HepG2 (cell line): ENCODE results near the gene CDX1. TPM values are rescaled to one million over a fixed set of nuclear protein-coding genes. Genes with fewer than 3 reads are reported as not detected.

Source experiments
- ATAC-seq: fragments of 200-7000 bp; cut with Tn5 transposase; 3 replicates; pipeline ENCODE4 v1.9.1; 2020; ENCODE audit warnings: mild to moderate bottlenecking, moderate library complexity
- BruUV-seq: library from RNA; stranded (reverse); fragments of 400-500 nt; replicated peaks from 2 replicates; lab custom pipeline; 2021; lab: Mats Ljungman, UMichigan
- CTCF ChIA-PET: fragments of 300-600 bp; formaldehyde crosslinking; extraction: SDS; loops from one replicate; lab custom pipeline; 2021; ENCODE audit warnings: low total read pairs, inconsistent platforms, low intra/inter-chr PET ratio; lab: Yijun Ruan, JAX
- POLR2A ChIA-PET: fragments of 350-600 bp; sonication (Branson Sonifier 250); formaldehyde crosslinking; loops from one replicate; lab custom pipeline; 2020; ENCODE audit warnings: antibody characterized with exemption, inconsistent platforms; lab: Yijun Ruan, JAX
- DNase-seq: peaks from one replicate; pipeline ENCODE4 v3.0.0-alpha.2; 2015; ENCODE audit warnings: low spot score
- FAIRE-seq: peaks from 3 replicates; lab custom pipeline; 2011; peaks lifted over from hg19 to GRCh38; lab: Jason Lieb, UNC
- H2AFZ ChIP-seq: one replicate; pipeline ENCODE4 v1.6.1; 2011; ENCODE audit warnings: low read length, inconsistent platforms
- H3K27ac ChIP-seq: fragments of 300-600 bp; 3 replicates; pipeline ENCODE4 v1.8.0; 2011; ENCODE audit warnings: mixed run types, mild to moderate bottlenecking, mixed read lengths, low read length, inconsistent platforms; ENCODE audit not compliant: insufficient read depth; ENCODE audit errors: extremely low read length
- H3K27me3 ChIP-seq, 2 experiments: fragments of 200-600 bp in 1 of 2; 2 replicates in 1 of 2; 3 replicates in 1 of 2; pipeline versions ENCODE4 v1.6.0 to v1.8.0; 2011; ENCODE audit warnings: low read length in 2 of 2, mild to moderate bottlenecking in 2 of 2, moderate library complexity in 2 of 2, inconsistent platforms in 1 of 2; ENCODE audit not compliant: insufficient read depth in 2 of 2, control insufficient read depth in 1 of 2
- H3K36me3 ChIP-seq, 2 experiments: fragments of 200-600 bp in 1 of 2; replicated peaks in 1 of 2; 2 replicates in 1 of 2; 3 replicates in 1 of 2; pipeline versions ENCODE4 v1.5.1 to v1.8.0; 2011; ENCODE audit warnings: low read length in 2 of 2, inconsistent platforms in 1 of 2; ENCODE audit not compliant: insufficient read depth in 2 of 2, control insufficient read depth in 1 of 2
- H3K4me1 ChIP-seq: 2 replicates; pipeline ENCODE4 v1.5.1; 2012; ENCODE audit warnings: low read length, inconsistent platforms; ENCODE audit not compliant: insufficient read depth
- H3K4me2 ChIP-seq: 2 replicates; pipeline ENCODE4 v1.6.0; 2011; ENCODE audit warnings: low read depth, low read length, inconsistent platforms
- H3K4me3 ChIP-seq, 3 experiments: fragments of 200-600 bp in 1 of 3; sonication (generic), shearing (Covaris generic) in 1 of 3; replicated peaks in 1 of 3; 2 replicates each; pipeline ENCODE4 v1.5.1; 2011 to 2016; ENCODE audit warnings: low read length in 3 of 3, inconsistent platforms in 2 of 3, low read depth in 2 of 3, mild to moderate bottlenecking in 2 of 3, control low read depth in 1 of 3, mixed read lengths in 1 of 3; ENCODE audit not compliant: insufficient read depth in 1 of 3
- H3K79me2 ChIP-seq: one replicate; pipeline ENCODE4 v1.6.1; 2011; ENCODE audit warnings: low read length, inconsistent platforms; ENCODE audit not compliant: insufficient read depth
- H3K9ac ChIP-seq: 2 replicates; pipeline ENCODE4 v1.6.0; 2011; ENCODE audit warnings: mild to moderate bottlenecking, low read depth, low read length, inconsistent platforms; ENCODE audit not compliant: insufficient read depth
- H3K9me3 ChIP-seq: 2 replicates; pipeline ENCODE4 v1.5.1; 2012; ENCODE audit warnings: mild to moderate bottlenecking, low read length
- H4K20me1 ChIP-seq: 2 replicates; pipeline ENCODE4 v1.6.0; 2011; ENCODE audit warnings: inconsistent platforms, mild to moderate bottlenecking, low read length, moderate library complexity; ENCODE audit not compliant: insufficient read depth
- GLMP ChIP-seq: sonication (generic); formaldehyde crosslinking; IDR thresholded peaks from 2 replicates; pipeline ENCODE4 v1.9.0; 2021; ENCODE audit warnings: missing genetic modification reagents, mild to moderate bottlenecking, borderline replicate concordance
- GTF3A ChIP-seq: sonication (generic); formaldehyde crosslinking; conservative IDR thresholded peaks from 2 replicates; pipeline ENCODE4 v1.4.0; 2020; ENCODE audit warnings: mild to moderate bottlenecking, missing genetic modification reagents
- KDM6A ChIP-seq: IDR thresholded peaks from 2 replicates; pipeline ENCODE4 v1.6.1; 2016; ENCODE audit warnings: low read depth
- MYC ChIP-seq: sonication (generic); formaldehyde crosslinking; IDR thresholded peaks from 2 replicates; pipeline ENCODE4 v1.9.0; 2021; ENCODE audit warnings: missing genetic modification reagents, borderline replicate concordance
- PRDM15 ChIP-seq: sonication (generic); formaldehyde crosslinking; IDR thresholded peaks from 2 replicates; pipeline ENCODE4 v1.4.0; 2020; ENCODE audit warnings: missing genetic modification reagents
- PTBP1 ChIP-seq: fragments of 200-400 bp; formaldehyde crosslinking; IDR thresholded peaks from 2 replicates; pipeline ENCODE4 v1.6.1; 2018; ENCODE audit warnings: low read length, low read depth; ENCODE audit not compliant: poor library complexity, severe bottlenecking
- RXRA ChIP-seq: sonication (generic); formaldehyde crosslinking; IDR thresholded peaks from 2 replicates; pipeline ENCODE4 v1.5.1; 2020; ENCODE audit warnings: missing genetic modification reagents
- SALL1 ChIP-seq: sonication (generic); formaldehyde crosslinking; IDR thresholded peaks from 2 replicates; pipeline ENCODE4 v1.8.0; 2022; ENCODE audit warnings: mild to moderate bottlenecking, missing genetic modification reagents
- TRAFD1 ChIP-seq: sonication (generic); formaldehyde crosslinking; IDR thresholded peaks from 2 replicates; pipeline ENCODE4 v1.5.1; 2020; ENCODE audit warnings: missing genetic modification reagents, mild to moderate bottlenecking, borderline replicate concordance
- ZBTB14 ChIP-seq: sonication (generic); formaldehyde crosslinking; IDR thresholded peaks from 2 replicates; pipeline ENCODE4 v1.4.0; 2020; ENCODE audit warnings: missing genetic modification reagents
- ZBTB39 ChIP-seq: sonication (generic); formaldehyde crosslinking; IDR thresholded peaks from 2 replicates; pipeline ENCODE4 v1.5.0; 2020; ENCODE audit warnings: missing genetic modification reagents
- ZFX ChIP-seq: sonication (generic); formaldehyde crosslinking; IDR thresholded peaks from 2 replicates; pipeline ENCODE4 v1.4.0; 2020; ENCODE audit warnings: mild to moderate bottlenecking, low read depth, missing genetic modification reagents, moderate library complexity
- ZFY ChIP-seq: sonication (generic); formaldehyde crosslinking; IDR thresholded peaks from 2 replicates; pipeline ENCODE4 v1.4.0; 2020; ENCODE audit warnings: missing genetic modification reagents
- ZNF607 ChIP-seq: sonication (generic); formaldehyde crosslinking; IDR thresholded peaks from 2 replicates; pipeline ENCODE4 v1.5.1; 2020; ENCODE audit warnings: missing genetic modification reagents, mild to moderate bottlenecking, borderline replicate concordance
- ZNF670 ChIP-seq: sonication (generic); formaldehyde crosslinking; IDR thresholded peaks from 2 replicates; pipeline ENCODE4 v1.8.0; 2022; ENCODE audit warnings: mild to moderate bottlenecking, missing genetic modification reagents, borderline replicate concordance
- WGBS: methylation state at CpG from one replicate; pipeline ENCODE4 v1.1.6; 2017; ENCODE audit warnings: low lambda C conversion rate; 5-methylcytosine and 5-hydroxymethylcytosine counted together
- in situ Hi-C: cut with HindIII; loops from 2 replicates; pipeline ENCODE4 v1.10.0; 2017; ENCODE audit warnings: low pct_unique_long_range_greater_than_20kb; ENCODE audit not compliant: extremely low pct_ligation_motif_present
- intact Hi-C: fragments of 100-400 bp; cut with micrococcal nuclease; formaldehyde crosslinking; loops from one replicate; pipeline ENCODE4 v1.10.0; 2022; ENCODE audit not compliant: unreplicated experiment
- polyA plus RNA-seq, 8 experiments: library from polyadenylated mRNA; depleted of rRNA in 3 of 8; stranded (reverse) in 7 of 8; unstranded in 1 of 8; fragments of >200 nt; fragmentation: Illumina TruSeq in 4 of 8; extraction: Trizol in 4 of 8; gene quantifications; 2 replicates each; pipeline versions ENCODE4 v1.2.1 to v1.2.3, GENCODE V29; 2011 to 2016; ENCODE audit warnings: low read depth in 4 of 8, missing spikeins in 1 of 8, mixed read lengths in 1 of 8; ENCODE audit not compliant: insufficient read depth in 1 of 8
- total RNA-seq, 5 experiments: library from RNA; depleted of rRNA; stranded (reverse); fragments of >200 nt; fragmentation: Illumina TruSeq; extraction: Trizol; gene quantifications; 2 replicates each; pipeline ENCODE4 v1.2.3, GENCODE V29; 2016; ENCODE audit warnings: low read depth in 1 of 5

The CDX1 gene
- total and polyA plus RNA-seq, 2 of the 13 experiments (the other 11 are each of a cell fraction or from before 2014, with no cell fraction given) = not detected

GRCh38 chr5:150221471-150221870, 54.9 kb downstream of the CDX1 start:
- no peak overlapping the region for H3K27ac ChIP-seq
- POLR2A ChIA-PET = no interaction called here
- in situ Hi-C loops = no loop called here
- H3K4me2 ChIP-seq = no peak overlapping the region
- intact Hi-C loops = no loop called here
- H2AFZ ChIP-seq = no peak overlapping the region
- no peak overlapping the region for H3K4me3 ChIP-seq
- WGBS = 23% methylated on average over 5 of the region's 5 CpGs
- H4K20me1 ChIP-seq = no peaks in the 10 kb centered on the region
- peaks cover 1 to 51% of the 10 kb centered on the region in 2 experiments; a peak in 4 of 5 replicates for H3K27me3 ChIP-seq
- CTCF ChIA-PET = no interaction called here
- peaks cover 7% of the 10 kb centered on the region for H3K4me1 ChIP-seq
- H3K9ac ChIP-seq = no peak overlapping the region
- FAIRE-seq = no peak
- no peak for ATAC-seq
- no TSS peak for BruUV-seq
- H3K36me3 ChIP-seq = no peaks in the 10 kb centered on the region
- no peaks in the 10 kb centered on the region for H3K79me2 ChIP-seq
- H3K9me3 ChIP-seq = no peaks in the 10 kb centered on the region
- DNase-seq = no peak
- no peak for TF ChIP-seq ZFX
- no peak for TF ChIP-seq KDM6A (CRISPR knock-in tag)
- no peak for TF ChIP-seq TRAFD1
- TF ChIP-seq ZBTB14 (CRISPR knock-in tag) = no peak
- TF ChIP-seq ZNF607 (CRISPR knock-in tag) = no peak
- TF ChIP-seq ZFY (CRISPR knock-in tag) = no peak
- no peak for TF ChIP-seq ZBTB39
- no peak for TF ChIP-seq SALL1 (CRISPR knock-in tag)
- no peak for TF ChIP-seq RXRA (CRISPR knock-in tag)
- no peak for TF ChIP-seq ZNF670 (CRISPR knock-in tag)
- TF ChIP-seq MYC (CRISPR knock-in tag) = no peak
- no peak for TF ChIP-seq GTF3A (CRISPR knock-in tag)
- no peak for TF ChIP-seq GLMP
- TF ChIP-seq PRDM15 (CRISPR knock-in tag) = no peak
- TF ChIP-seq PTBP1 = no peak
- TF ChIP-seq, all 625 proteins: peak for 0
